Fibroblast of the aortic adventitia (primary cell): ENCODE data around the gene CPXM1. TPM values are rescaled to one million over a fixed set of nuclear protein-coding genes. Genes with fewer than 3 reads are reported as not detected.

Experiments used
- DNase-seq: peaks from one replicate; pipeline ENCODE4 v3.0.0-alpha.2; 2010; ENCODE audit warnings: low read depth
- H3K4me3 ChIP-seq: 2 replicates; pipeline ENCODE4 v1.5.1; 2011; ENCODE audit warnings: low read depth, mild to moderate bottlenecking, control low read depth, low read length, moderate library complexity
- total RNA-seq: library from RNA; depleted of rRNA; stranded (reverse); fragments of >200 nt; gene quantifications from 2 replicates; pipeline ENCODE4 v1.2.3, GENCODE V29; 2012; ENCODE audit warnings: low replicate concordance
- TF ChIP-seq, protein P1 (sequence below): IDR thresholded peaks from 2 replicates; pipeline ENCODE4 v1.5.1; 2011; ENCODE audit warnings: mild to moderate bottlenecking, low read length, control low read depth, inconsistent platforms; ENCODE audit not compliant: insufficient read depth

Gene CPXM1
- total RNA-seq, 1 donor: 3.8 TPM

- H3K4me3 ChIP-seq: no peak overlapping the region
- TF ChIP-seq, protein P1, sequence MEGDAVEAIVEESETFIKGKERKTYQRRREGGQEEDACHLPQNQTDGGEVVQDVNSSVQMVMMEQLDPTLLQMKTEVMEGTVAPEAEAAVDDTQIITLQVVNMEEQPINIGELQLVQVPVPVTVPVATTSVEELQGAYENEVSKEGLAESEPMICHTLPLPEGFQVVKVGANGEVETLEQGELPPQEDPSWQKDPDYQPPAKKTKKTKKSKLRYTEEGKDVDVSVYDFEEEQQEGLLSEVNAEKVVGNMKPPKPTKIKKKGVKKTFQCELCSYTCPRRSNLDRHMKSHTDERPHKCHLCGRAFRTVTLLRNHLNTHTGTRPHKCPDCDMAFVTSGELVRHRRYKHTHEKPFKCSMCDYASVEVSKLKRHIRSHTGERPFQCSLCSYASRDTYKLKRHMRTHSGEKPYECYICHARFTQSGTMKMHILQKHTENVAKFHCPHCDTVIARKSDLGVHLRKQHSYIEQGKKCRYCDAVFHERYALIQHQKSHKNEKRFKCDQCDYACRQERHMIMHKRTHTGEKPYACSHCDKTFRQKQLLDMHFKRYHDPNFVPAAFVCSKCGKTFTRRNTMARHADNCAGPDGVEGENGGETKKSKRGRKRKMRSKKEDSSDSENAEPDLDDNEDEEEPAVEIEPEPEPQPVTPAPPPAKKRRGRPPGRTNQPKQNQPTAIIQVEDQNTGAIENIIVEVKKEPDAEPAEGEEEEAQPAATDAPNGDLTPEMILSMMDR: no peak
- no peak for DNase-seq
Observed at GRCh38 chr20:2745060-2745910, 55.1 kb downstream of the CPXM1 start.

Other genes starting within 250 kb of the CPXM1 start
- 106 and 263 TPM in 2 replicates for gene NOP56, start 148.0 kb downstream of the CPXM1 start, total RNA-seq
- gene IDH3B, start 136.4 kb downstream of the CPXM1 start, total RNA-seq: 64.3 and 71.3 TPM in 2 replicates
- 0.09 and 2.6 TPM in 2 replicates for gene EBF4, start 107.8 kb downstream of the CPXM1 start, total RNA-seq
- not detected in 2 replicates for gene C20orf141, start 14.4 kb upstream of the CPXM1 start, total RNA-seq
- 0.09 TPM in 1 of 2 replicates, not detected in the other for gene TMEM239, start 15.7 kb upstream of the CPXM1 start, total RNA-seq
- gene PCED1A, start 40.0 kb upstream of the CPXM1 start, total RNA-seq: 21.1 and 31.0 TPM in 2 replicates
- 31.6 and 32.0 TPM in 2 replicates for gene VPS16, start 40.1 kb upstream of the CPXM1 start, total RNA-seq
- gene PTPRA, start 72.9 kb upstream of the CPXM1 start, total RNA-seq: 10.5 and 75.1 TPM in 2 replicates
- gene GNRH2, start 243.0 kb upstream of the CPXM1 start, total RNA-seq: not detected in 2 replicates
- 19.1 and 52.3 TPM in 2 replicates for gene MRPS26, start 245.4 kb upstream of the CPXM1 start, total RNA-seq